Medulla oblongata (tissue), 1 donor: ENCODE results near the gene MRPS6.
A peak's percentile ranks its signal among the peaks of the same experiment; 100 is the strongest.

Experiments
- DNase-seq: peaks from one replicate; pipeline ENCODE4 v3.0.0-alpha.2; 2015; ENCODE audit errors: extremely low spot score

Gene MRPS6

GRCh38 chr21:34180407-34180806, 107.0 kb downstream of the MRPS6 start:
- DNase-seq: peak; percentile 35

GRCh38 chr21:34180826-34181359, 107.5 kb downstream of the MRPS6 start:
- DNase-seq: peak; percentile 66

DNA sequence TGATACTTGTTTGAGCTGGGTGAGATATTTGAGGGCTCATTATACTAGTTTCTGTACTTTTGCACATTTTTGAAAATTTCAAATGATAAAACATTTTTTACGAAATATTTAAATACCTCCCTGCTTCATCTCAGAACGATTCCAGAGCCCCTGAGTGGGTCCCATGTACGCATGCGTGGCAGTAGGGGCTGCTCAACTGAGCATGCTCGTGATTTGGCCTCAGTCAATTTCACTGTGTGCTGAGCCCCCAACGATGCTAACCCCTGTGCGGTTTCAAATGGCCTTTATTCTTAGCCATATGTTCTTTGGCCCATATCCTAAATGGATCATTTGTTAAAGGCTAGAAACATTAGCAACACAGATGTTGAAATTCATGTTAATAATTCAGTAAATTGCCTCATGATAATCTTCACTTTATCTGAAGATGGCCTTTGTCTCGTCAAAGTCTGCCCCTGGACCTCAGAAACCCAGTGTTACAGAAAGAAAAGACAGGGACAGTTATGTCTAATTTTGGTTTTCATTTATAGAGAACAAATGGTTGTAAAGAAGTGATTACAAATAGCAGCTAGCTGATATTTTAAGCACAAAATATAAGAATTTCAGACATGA, 108.2 kb downstream of the MRPS6 start:
- no peak for DNase-seq

DNA sequence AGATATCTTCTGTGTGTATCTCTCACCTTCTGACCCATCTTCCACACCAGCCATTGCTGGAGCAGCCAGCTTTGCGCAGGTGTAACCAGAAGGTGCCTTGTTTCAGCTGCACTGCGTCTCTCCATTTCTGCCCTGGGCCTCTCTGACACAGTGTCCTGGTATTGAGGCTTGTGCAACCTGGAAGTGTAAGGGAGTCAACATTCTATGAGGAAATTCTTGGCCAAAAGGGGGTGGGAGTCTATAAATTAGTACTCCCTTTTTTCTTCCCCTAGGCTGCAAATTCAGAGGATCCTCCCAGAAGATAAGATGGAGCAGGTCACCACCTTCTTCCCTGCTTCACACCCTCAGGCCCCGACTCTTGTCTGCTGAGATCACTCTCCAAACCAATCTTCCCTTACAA, 109.1 kb downstream of the MRPS6 start:
- DNase-seq: no peak

DNA sequence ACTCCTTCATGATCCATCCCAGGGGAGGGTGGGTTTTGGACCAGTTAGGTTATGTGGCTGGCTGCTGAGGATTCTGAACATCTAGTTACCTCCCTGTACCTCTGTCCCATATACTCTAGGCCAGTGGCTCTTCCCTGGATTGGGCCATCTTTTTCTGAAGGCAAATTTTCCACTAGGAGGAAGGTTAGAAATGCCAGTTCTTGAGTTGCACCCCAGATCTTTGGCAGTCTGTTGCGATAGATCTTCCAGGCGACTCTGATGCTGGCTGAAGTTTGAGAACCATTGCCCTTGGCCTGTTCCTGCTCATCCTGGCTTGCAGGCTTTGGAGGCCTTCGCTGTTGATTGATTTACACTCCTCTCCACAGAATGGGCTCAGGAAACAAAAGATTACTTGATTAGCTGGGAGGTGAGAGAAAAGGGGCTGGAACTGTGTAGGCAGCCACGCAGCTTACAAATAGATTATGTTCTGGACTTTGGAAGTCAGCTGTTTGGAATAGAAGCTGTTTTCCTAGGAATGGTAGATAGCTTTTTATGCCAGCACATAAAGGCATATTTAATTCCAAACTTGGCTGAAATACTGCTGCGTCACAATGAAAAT, 110.1 kb downstream of the MRPS6 start:
- no peak for DNase-seq

DNA sequence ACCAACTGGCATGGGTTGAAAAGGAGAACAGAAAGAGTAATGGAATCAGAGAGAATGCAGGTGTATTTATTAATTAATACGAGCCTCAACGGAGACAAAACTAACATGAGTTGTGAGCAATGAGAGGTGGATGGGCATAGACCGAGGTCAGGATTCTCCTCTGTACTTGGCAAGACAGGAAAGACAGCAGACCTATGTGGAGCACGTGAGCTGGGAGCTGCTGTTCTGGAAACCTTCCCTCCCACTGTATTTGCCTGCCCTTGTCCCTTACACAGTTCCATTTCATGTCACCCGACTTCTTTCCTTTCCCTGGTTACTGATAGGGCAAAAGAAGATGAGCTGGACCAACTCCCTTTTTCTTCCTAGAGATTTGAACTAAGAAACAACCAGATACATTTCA, 110.9 kb downstream of the MRPS6 start:
- DNase-seq: no peak

- no peak for DNase-seq
Measured at GRCh38 chr21:34185026-34185750, 111.8 kb downstream of the MRPS6 start.

- no peak for DNase-seq
Measured at GRCh38 chr21:34186109-34186719, 112.8 kb downstream of the MRPS6 start.

- DNase-seq: no peak
Measured at GRCh38 chr21:34187935-34188334, 114.6 kb downstream of the MRPS6 start.

- no peak for DNase-seq
Measured at GRCh38 chr21:34189506-34189905, 116.1 kb downstream of the MRPS6 start.

DNA sequence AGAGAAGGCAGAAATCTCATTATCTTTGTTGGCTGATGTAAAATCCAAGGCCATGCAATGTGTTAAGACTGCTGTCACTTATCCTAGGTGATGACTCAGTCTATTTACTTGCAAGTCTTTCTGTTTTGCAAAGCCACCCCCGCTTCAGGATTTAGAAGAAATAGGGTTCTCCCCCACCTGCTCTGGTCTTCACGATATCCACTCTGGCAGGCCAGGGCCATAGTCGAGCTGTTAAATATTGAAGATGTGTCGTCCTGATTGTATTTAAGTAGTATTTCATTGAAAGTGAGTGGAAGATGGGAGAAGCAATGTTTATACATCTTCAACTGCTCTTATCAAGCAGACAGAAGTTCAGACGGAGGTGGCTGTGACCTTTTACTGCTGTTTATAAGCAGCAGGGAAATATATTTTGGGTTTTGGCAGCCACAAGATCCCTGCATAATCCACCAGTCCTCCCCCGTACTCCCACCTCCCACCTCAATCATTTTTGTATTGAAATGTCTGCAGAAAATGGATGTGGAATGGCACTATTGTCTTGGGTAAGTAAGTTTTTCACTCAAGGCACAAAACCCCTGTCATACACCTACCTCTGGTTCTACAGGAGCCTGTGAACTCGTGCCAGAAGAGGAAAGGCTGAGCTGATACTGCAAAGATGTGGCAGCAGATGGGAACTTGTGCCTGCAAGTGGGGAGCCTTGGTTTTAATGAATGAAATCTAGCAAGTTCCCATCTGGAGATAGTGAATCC, 117.4 kb downstream of the MRPS6 start:
- DNase-seq: no peak

- DNase-seq: no peak
Measured at GRCh38 chr21:34191876-34192275, 118.5 kb downstream of the MRPS6 start.
